Fibroblast of lung (primary cell): ENCODE results near the gene PPIL4.

Experiments used
- CTCF ChIP-seq, 2 donors: IDR thresholded peaks in 1 of 2; conservative IDR thresholded peaks in 1 of 2; 1 replicate in 1 of 2; 2 replicates in 1 of 2; pipeline ENCODE4 v1.5.1; 2011 to 2012; ENCODE audit warnings: low read length in 2 of 2, control low read depth in 1 of 2, inconsistent platforms in 1 of 2, low read depth in 1 of 2, mild to moderate bottlenecking in 1 of 2
- EZH2 ChIP-seq: IDR thresholded peaks from 2 replicates; pipeline ENCODE4 v1.5.1; 2012; ENCODE audit warnings: low read length, control low read depth, mild to moderate bottlenecking; ENCODE audit errors: missing control alignments

- TF ChIP-seq CTCF (conservative IDR thresholded peaks at IDR 0.05 in 1 of 2, IDR thresholded peaks at IDR 0.05 in 1 of 2; ENCODE audit: low read depth in 1 of 2, low read length in 2 of 2): no peak
- no peak for TF ChIP-seq EZH2
Observed at GRCh38 chr6:149473080-149474052, 72.5 kb downstream of the PPIL4 start.
